PC-3 (cell line): Measurements from ENCODE around the gene MYLK2. TPM values are rescaled to one million over a fixed set of nuclear protein-coding genes. Genes with fewer than 3 reads are reported as not detected.

Source experiments
- ATAC-seq: fragments of 200-7000 bp; cut with Tn5 transposase; 2 replicates; pipeline ENCODE4 v1.9.1; 2020; ENCODE audit warnings: mild to moderate bottlenecking, moderate library complexity
- BruUV-seq: library from RNA; stranded (reverse); fragments of 400-500 nt; replicated peaks from 2 replicates; lab custom pipeline; 2021; lab: Mats Ljungman, UMichigan
- CTCF ChIA-PET: fragments of 300-600 bp; sonication (Branson Sonifier 250); formaldehyde crosslinking; loops from one replicate; lab custom pipeline; 2022; ENCODE audit warnings: antibody characterized with exemption; lab: Charles Lee
- POLR2A ChIA-PET: fragments of 300-600 bp; sonication (Branson Sonifier 250); formaldehyde crosslinking; loops from one replicate; lab custom pipeline; 2022; ENCODE audit warnings: antibody characterized with exemption; ENCODE audit not compliant: unreplicated experiment; lab: Charles Lee
- DNase-seq: peaks from one replicate; pipeline ENCODE4 v3.0.0-alpha.2; 2015
- H2AFZ ChIP-seq: fragments of 300-600 bp; sonication (generic); 2 replicates; pipeline ENCODE4 v1.6.0; 2016; ENCODE audit warnings: antibody characterized with exemption, low read length
- H3F3A ChIP-seq: fragments of 300-600 bp; sonication (generic); one replicate; pipeline ENCODE4 v1.6.0; 2017; ENCODE audit warnings: antibody characterized with exemption, low read length, control low read depth, mild to moderate bottlenecking; ENCODE audit not compliant: unreplicated experiment
- H3K27ac ChIP-seq: fragments of 300-600 bp; sonication (generic); 2 replicates; pipeline ENCODE4 v1.5.1; 2016; ENCODE audit warnings: mild to moderate bottlenecking, low read length
- H3K27me3 ChIP-seq: fragments of 300-600 bp; sonication (generic); 2 replicates; pipeline ENCODE4 v1.6.1; 2016; ENCODE audit warnings: low read length, mixed read lengths
- H3K36me3 ChIP-seq: fragments of 300-600 bp; sonication (generic); 2 replicates; pipeline ENCODE4 v1.6.1; 2016; ENCODE audit warnings: low read depth, mixed run types, low read length, mixed read lengths
- H3K4me1 ChIP-seq: fragments of 300-600 bp; sonication (generic); 2 replicates; pipeline ENCODE4 v1.5.1; 2016; ENCODE audit warnings: low read length; ENCODE audit not compliant: insufficient read depth
- H3K4me2 ChIP-seq: fragments of 300-600 bp; sonication (generic); 2 replicates; pipeline ENCODE4 v1.6.0; 2016; ENCODE audit warnings: low read length
- H3K4me3 ChIP-seq: fragments of 300-600 bp; sonication (generic); 2 replicates; pipeline ENCODE4 v1.5.1; 2016; ENCODE audit warnings: mild to moderate bottlenecking, low read length, mixed read lengths
- H3K79me2 ChIP-seq: fragments of 300-600 bp; sonication (generic); 2 replicates; pipeline ENCODE4 v1.6.1; 2017; ENCODE audit warnings: low read length, mixed read lengths
- H3K9ac ChIP-seq: fragments of 300-600 bp; sonication (generic); 2 replicates; pipeline ENCODE4 v1.6.0; 2016; ENCODE audit warnings: mild to moderate bottlenecking, low read length
- H3K9me2 ChIP-seq: fragments of 300-600 bp; sonication (generic); replicated peaks from 2 replicates; pipeline ENCODE4 v1.6.1; 2016; ENCODE audit warnings: mixed run types, low read length, mixed read lengths
- H3K9me3 ChIP-seq: fragments of 300-600 bp; sonication (generic); 2 replicates; pipeline ENCODE4 v1.6.1; 2016; ENCODE audit warnings: low read length, mixed read lengths
- H4K20me1 ChIP-seq: fragments of 300-600 bp; sonication (generic); 2 replicates; pipeline ENCODE4 v1.6.1; 2016; ENCODE audit warnings: low read length, mixed read lengths
- EZH2 ChIP-seq: fragments of 300-600 bp; sonication (generic); IDR thresholded peaks from one replicate; pipeline ENCODE4 v1.6.1; 2017; ENCODE audit warnings: antibody characterized with exemption, mild to moderate bottlenecking, low read length; ENCODE audit not compliant: unreplicated experiment
- EZH2phosphoT487 ChIP-seq: fragments of 300-600 bp; sonication (generic); IDR thresholded peaks from 2 replicates; pipeline ENCODE4 v1.6.1; 2018; ENCODE audit warnings: mild to moderate bottlenecking, antibody characterized with exemption, low read length, borderline replicate concordance
- intact Hi-C: fragments of 100-400 bp; cut with micrococcal nuclease; formaldehyde crosslinking; loops from 2 replicates; pipeline ENCODE4 v1.9.0; 2023
- total RNA-seq: library from RNA; depleted of rRNA; stranded (reverse); fragments of >200 nt; gene quantifications from 2 replicates; pipeline ENCODE4 v1.2.3, GENCODE V29; 2014
- TF ChIP-seq, protein P1 (sequence below): fragments of 300-600 bp; sonication (generic); conservative IDR thresholded peaks from 2 replicates; pipeline ENCODE4 v1.5.1; 2017; ENCODE audit warnings: antibody characterized with exemption, low read depth, mild to moderate bottlenecking, low read length

Gene MYLK2
- total RNA-seq, 1 experiment from 2014 or later, result 1.7 TPM

DNA sequence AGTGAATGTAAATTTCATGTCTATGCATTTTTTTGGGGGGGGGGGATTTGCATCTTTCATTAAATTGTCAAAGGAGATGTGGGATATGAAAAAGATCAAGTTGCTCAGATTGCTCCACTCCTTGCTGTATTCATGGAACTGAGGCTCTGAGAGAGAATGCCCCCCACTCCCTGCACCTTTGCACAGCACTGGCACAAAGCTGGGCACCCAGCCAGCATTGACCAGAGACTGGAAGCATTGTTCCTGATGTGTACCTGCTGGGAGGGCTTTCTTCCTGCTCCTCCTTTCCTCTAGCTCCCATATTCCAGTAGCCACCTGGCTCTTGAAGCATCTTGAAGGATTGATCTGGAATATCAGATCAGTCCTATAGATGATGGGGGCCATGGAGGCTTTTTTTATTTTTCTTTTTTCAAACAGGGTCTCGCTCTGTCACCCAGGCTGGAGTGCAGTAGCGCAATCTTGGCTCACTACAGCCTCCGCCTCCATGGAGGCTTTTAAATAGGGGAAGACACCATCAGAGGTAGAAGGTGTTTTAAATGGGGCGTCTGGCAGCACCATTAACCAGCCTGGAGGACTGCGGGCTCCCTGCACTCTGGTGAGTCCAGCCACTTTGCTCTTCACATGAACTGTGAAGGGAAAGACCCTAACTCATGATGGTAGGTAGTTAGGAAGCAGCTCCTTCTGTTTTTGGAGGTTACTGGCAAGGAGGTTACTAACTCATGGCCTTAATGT lies 40.3 kb downstream of the MYLK2 start:
- ATAC-seq (no peak), DNase-seq (no peak)
- no peak overlapping the region for H3K9ac ChIP-seq
- no peak overlapping the region for H3K27ac ChIP-seq
- no peak overlapping the region for H3K4me2 ChIP-seq
- no peaks in the 10 kb centered on the region for H3K36me3 ChIP-seq
- TF ChIP-seq EZH2phosphoT487 (no peak), EZH2 (no peak)
- TF ChIP-seq, protein P1, sequence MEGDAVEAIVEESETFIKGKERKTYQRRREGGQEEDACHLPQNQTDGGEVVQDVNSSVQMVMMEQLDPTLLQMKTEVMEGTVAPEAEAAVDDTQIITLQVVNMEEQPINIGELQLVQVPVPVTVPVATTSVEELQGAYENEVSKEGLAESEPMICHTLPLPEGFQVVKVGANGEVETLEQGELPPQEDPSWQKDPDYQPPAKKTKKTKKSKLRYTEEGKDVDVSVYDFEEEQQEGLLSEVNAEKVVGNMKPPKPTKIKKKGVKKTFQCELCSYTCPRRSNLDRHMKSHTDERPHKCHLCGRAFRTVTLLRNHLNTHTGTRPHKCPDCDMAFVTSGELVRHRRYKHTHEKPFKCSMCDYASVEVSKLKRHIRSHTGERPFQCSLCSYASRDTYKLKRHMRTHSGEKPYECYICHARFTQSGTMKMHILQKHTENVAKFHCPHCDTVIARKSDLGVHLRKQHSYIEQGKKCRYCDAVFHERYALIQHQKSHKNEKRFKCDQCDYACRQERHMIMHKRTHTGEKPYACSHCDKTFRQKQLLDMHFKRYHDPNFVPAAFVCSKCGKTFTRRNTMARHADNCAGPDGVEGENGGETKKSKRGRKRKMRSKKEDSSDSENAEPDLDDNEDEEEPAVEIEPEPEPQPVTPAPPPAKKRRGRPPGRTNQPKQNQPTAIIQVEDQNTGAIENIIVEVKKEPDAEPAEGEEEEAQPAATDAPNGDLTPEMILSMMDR, result no peak
- no peaks in the 10 kb centered on the region for H4K20me1 ChIP-seq
- POLR2A ChIA-PET, result no interaction called here
- no peaks in the 10 kb centered on the region for H3F3A ChIP-seq
- H3K27me3 ChIP-seq, result peaks cover 30% of the 10 kb centered on the region
- H3K79me2 ChIP-seq, result no peaks in the 10 kb centered on the region
- H3K9me3 ChIP-seq, result no peaks in the 10 kb centered on the region
- intact Hi-C loops, result no loop called here
- no peak overlapping the region for H2AFZ ChIP-seq
- H3K4me3 ChIP-seq, result no peak overlapping the region
- no peaks in the 10 kb centered on the region for H3K9me2 ChIP-seq
- CTCF ChIA-PET, result no interaction called here
- peaks cover 6% of the 10 kb centered on the region for H3K4me1 ChIP-seq
- no TSS peak for BruUV-seq

DNA sequence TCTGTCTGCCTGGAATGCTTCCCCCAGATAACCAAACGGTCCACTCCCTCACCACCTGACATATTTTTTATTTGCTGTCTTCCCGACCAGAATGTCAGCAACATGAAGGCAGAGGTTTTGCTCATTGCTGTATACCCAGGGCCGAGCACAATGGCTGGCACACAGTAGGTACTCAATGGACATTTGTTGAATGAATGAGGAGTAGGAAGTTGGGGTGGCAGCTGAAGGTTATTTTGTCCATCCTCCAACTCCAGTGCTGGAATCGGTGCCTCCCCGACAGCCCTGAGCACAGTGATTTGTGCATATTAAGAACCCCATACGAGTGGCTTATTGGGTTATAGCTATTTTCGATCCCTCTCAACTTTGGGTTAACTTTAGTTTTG lies 40.8 kb downstream of the MYLK2 start:
- H4K20me1 ChIP-seq, result no peaks in the 10 kb centered on the region
- BruUV-seq, result no TSS peak
- H3K9ac ChIP-seq, result no peak overlapping the region
- no peaks in the 10 kb centered on the region for H3K79me2 ChIP-seq
- ATAC-seq (no peak), DNase-seq (no peak)
- no peaks in the 10 kb centered on the region for H3F3A ChIP-seq
- H3K4me3 ChIP-seq, result no peak overlapping the region
- H3K27ac ChIP-seq, result no peak overlapping the region
- H3K36me3 ChIP-seq, result no peaks in the 10 kb centered on the region
- H3K9me3 ChIP-seq, result no peaks in the 10 kb centered on the region
- TF ChIP-seq, protein P1, result no peak
- TF ChIP-seq EZH2phosphoT487, result no peak
- TF ChIP-seq EZH2, result no peak
- peaks cover 25% of the 10 kb centered on the region for H3K27me3 ChIP-seq
- no peak overlapping the region for H3K4me2 ChIP-seq
- intact Hi-C loops, result no loop called here
- no peak overlapping the region for H2AFZ ChIP-seq
- H3K4me1 ChIP-seq, result peaks cover 6% of the 10 kb centered on the region
- no peaks in the 10 kb centered on the region for H3K9me2 ChIP-seq
- CTCF ChIA-PET, result no interaction called here
- POLR2A ChIA-PET, result interaction anchor here (0.7 kb wide), 1 partner anchor 14 kb away, joined by 3 read pairs; no protein-coding TSS in a partner anchor
